Gastrocnemius medialis (tissue), 4 donors: ENCODE measurements around the gene PRDM15.

ENCODE experiments used
- POLR2A ChIP-seq, 2 donors: fragments of 450-650 bp; IDR thresholded peaks; one replicate each; pipeline ENCODE4 v1.6.1; 2017; ENCODE audit warnings: antibody characterized with exemption in 2 of 2, mild to moderate bottlenecking in 2 of 2, moderate library complexity in 2 of 2
- TF ChIP-seq, protein P1 (sequence below), 5 experiments: fragments of 450-650 bp in 3 of 5; fragments of 200-600 bp in 2 of 5; sonication (generic) in 2 of 5; IDR thresholded peaks in 4 of 5; conservative IDR thresholded peaks in 1 of 5; 1 replicate in 4 of 5; 2 replicates in 1 of 5; pipeline ENCODE4 v1.5.1; 2016 to 2019; ENCODE audit warnings: antibody characterized with exemption in 5 of 5, mild to moderate bottlenecking in 3 of 5, moderate library complexity in 3 of 5

- TF ChIP-seq, protein P1, sequence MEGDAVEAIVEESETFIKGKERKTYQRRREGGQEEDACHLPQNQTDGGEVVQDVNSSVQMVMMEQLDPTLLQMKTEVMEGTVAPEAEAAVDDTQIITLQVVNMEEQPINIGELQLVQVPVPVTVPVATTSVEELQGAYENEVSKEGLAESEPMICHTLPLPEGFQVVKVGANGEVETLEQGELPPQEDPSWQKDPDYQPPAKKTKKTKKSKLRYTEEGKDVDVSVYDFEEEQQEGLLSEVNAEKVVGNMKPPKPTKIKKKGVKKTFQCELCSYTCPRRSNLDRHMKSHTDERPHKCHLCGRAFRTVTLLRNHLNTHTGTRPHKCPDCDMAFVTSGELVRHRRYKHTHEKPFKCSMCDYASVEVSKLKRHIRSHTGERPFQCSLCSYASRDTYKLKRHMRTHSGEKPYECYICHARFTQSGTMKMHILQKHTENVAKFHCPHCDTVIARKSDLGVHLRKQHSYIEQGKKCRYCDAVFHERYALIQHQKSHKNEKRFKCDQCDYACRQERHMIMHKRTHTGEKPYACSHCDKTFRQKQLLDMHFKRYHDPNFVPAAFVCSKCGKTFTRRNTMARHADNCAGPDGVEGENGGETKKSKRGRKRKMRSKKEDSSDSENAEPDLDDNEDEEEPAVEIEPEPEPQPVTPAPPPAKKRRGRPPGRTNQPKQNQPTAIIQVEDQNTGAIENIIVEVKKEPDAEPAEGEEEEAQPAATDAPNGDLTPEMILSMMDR (IDR thresholded peaks at IDR 0.05 in 4 of 5, conservative IDR thresholded peaks at IDR 0.05 in 1 of 5), result no peak
- no peak for TF ChIP-seq POLR2A (IDR thresholded peaks at IDR 0.05)
Measured at GRCh38 chr21:41760411-41760810, 118.7 kb downstream of the PRDM15 start.
